IMR-90 (cell line): ENCODE results near the gene RSPH3. TPM values are rescaled to one million over a fixed set of nuclear protein-coding genes. Genes with fewer than 3 reads are reported as not detected.

ENCODE experiments used
- ATAC-seq: fragments of 200-7000 bp; cut with Tn5 transposase; 2 replicates; pipeline ENCODE4 v1.9.1; 2020; ENCODE audit warnings: low read depth, mild to moderate bottlenecking, moderate library complexity
- BruUV-seq: library from RNA; stranded (reverse); fragments of 400-500 nt; replicated peaks from 2 replicates; lab custom pipeline; 2021; lab: Mats Ljungman, UMichigan
- CTCF ChIA-PET: fragments of 300-600 bp; formaldehyde crosslinking; extraction: SDS; loops from one replicate; lab custom pipeline; 2021; ENCODE audit warnings: antibody characterized with exemption; lab: Yijun Ruan, JAX
- POLR2A ChIA-PET: fragments of 300-600 bp; sonication (Branson Sonifier 250); formaldehyde crosslinking; loops from one replicate; lab custom pipeline; 2022; ENCODE audit warnings: antibody characterized with exemption; ENCODE audit not compliant: unreplicated experiment; lab: Charles Lee
- DNase-seq: peaks from one replicate; pipeline ENCODE4 v3.0.0; 2013
- H2AFZ ChIP-seq: replicated peaks from 2 replicates; pipeline ENCODE3; 2013; ENCODE audit warnings: low read length, mild to moderate bottlenecking; ENCODE audit not compliant: poor library complexity
- H2AK5ac ChIP-seq: 2 replicates; pipeline ENCODE4 v1.6.1; 2013; ENCODE audit warnings: low read depth, low read length, inconsistent platforms
- H2AK9ac ChIP-seq: replicated peaks from 2 replicates; pipeline ENCODE3; 2013; ENCODE audit warnings: mild to moderate bottlenecking, low read depth, low read length, moderate library complexity; ENCODE audit not compliant: poor library complexity
- H2BK120ac ChIP-seq: 2 replicates; pipeline ENCODE4 v1.6.1; 2013; ENCODE audit warnings: low read depth, low read length, inconsistent platforms
- H2BK15ac ChIP-seq: 3 replicates; pipeline ENCODE4 v1.6.1; 2013; ENCODE audit warnings: low read depth, low read length, inconsistent platforms
- H2BK20ac ChIP-seq: 2 replicates; pipeline ENCODE4 v1.6.1; 2013; ENCODE audit warnings: low read depth, mild to moderate bottlenecking, inconsistent platforms, low read length, moderate library complexity
- H2BK5ac ChIP-seq: 2 replicates; pipeline ENCODE4 v1.6.1; 2013; ENCODE audit warnings: mild to moderate bottlenecking, low read depth, low read length, inconsistent platforms; ENCODE audit not compliant: poor library complexity, severe bottlenecking
- H3K14ac ChIP-seq: replicated peaks from 2 replicates; pipeline ENCODE4 v1.6.1; 2013; ENCODE audit warnings: low read depth, low read length, inconsistent platforms
- H3K18ac ChIP-seq: 2 replicates; pipeline ENCODE4 v1.6.1; 2013; ENCODE audit warnings: low read depth, low read length, control low read depth
- H3K23ac ChIP-seq: 2 replicates; pipeline ENCODE4 v1.6.1; 2013; ENCODE audit warnings: low read depth, low read length, inconsistent platforms
- H3K27ac ChIP-seq: 2 replicates; pipeline ENCODE4 v1.5.1; 2013; ENCODE audit warnings: mild to moderate bottlenecking, control low read depth, low read length; ENCODE audit not compliant: insufficient read depth
- H3K27me3 ChIP-seq: 2 replicates; pipeline ENCODE4 v1.6.1; 2013; ENCODE audit warnings: low read length; ENCODE audit not compliant: control insufficient read depth, insufficient read depth
- H3K36me3 ChIP-seq: 2 replicates; pipeline ENCODE4 v1.6.1; 2013; ENCODE audit warnings: low read length, mixed read lengths; ENCODE audit not compliant: control insufficient read depth, insufficient read depth
- H3K4ac ChIP-seq: 2 replicates; pipeline ENCODE4 v1.6.1; 2013; ENCODE audit warnings: low read depth, low read length, inconsistent platforms
- H3K4me1 ChIP-seq: 2 replicates; pipeline ENCODE4 v1.6.1; 2013; ENCODE audit warnings: low read length, mixed read lengths; ENCODE audit not compliant: control insufficient read depth, insufficient read depth
- H3K4me2 ChIP-seq: 2 replicates; pipeline ENCODE4 v1.6.1; 2013; ENCODE audit warnings: low read depth, mild to moderate bottlenecking, control low read depth, low read length, moderate library complexity
- H3K4me3 ChIP-seq: 2 replicates; pipeline ENCODE4 v1.5.1; 2013; ENCODE audit warnings: low read depth, mild to moderate bottlenecking, control low read depth, low read length, moderate library complexity; ENCODE audit not compliant: insufficient read depth
- H3K56ac ChIP-seq: 2 replicates; pipeline ENCODE4 v1.6.1; 2013; ENCODE audit warnings: low read length, inconsistent platforms; ENCODE audit not compliant: insufficient read depth; ENCODE audit errors: extremely low read depth
- H3K79me1 ChIP-seq, 2 experiments: 2 replicates each; pipeline ENCODE4 v1.6.1; 2013; ENCODE audit warnings: low read length in 2 of 2, inconsistent platforms in 1 of 2, low read depth in 1 of 2
- H3K9ac ChIP-seq: 2 replicates; pipeline ENCODE4 v1.6.1; 2013; ENCODE audit warnings: low read depth, low read length, control low read depth
- H3K9me1 ChIP-seq: 2 replicates; pipeline ENCODE4 v1.6.1; 2013; ENCODE audit warnings: low read length, inconsistent platforms; ENCODE audit not compliant: insufficient read depth
- H3K9me3 ChIP-seq: 2 replicates; pipeline ENCODE4 v1.6.1; 2013; ENCODE audit warnings: low read length; ENCODE audit not compliant: control insufficient read depth, insufficient read depth
- H4K20me1 ChIP-seq: 2 replicates; pipeline ENCODE4 v1.6.1; 2013; ENCODE audit warnings: low read length, inconsistent platforms; ENCODE audit not compliant: insufficient read depth
- H4K5ac ChIP-seq: 2 replicates; pipeline ENCODE4 v1.6.1; 2013; ENCODE audit warnings: mild to moderate bottlenecking, low read depth, low read length, control low read depth
- H4K8ac ChIP-seq, 2 experiments: 2 replicates each; pipeline ENCODE4 v1.6.1; 2013; ENCODE audit warnings: low read depth in 2 of 2, low read length in 2 of 2, control low read depth in 1 of 2, inconsistent platforms in 1 of 2
- H4K91ac ChIP-seq: 2 replicates; pipeline ENCODE4 v1.6.1; 2013; ENCODE audit warnings: low read depth, low read length, inconsistent platforms; ENCODE audit not compliant: insufficient read depth
- BHLHE40 ChIP-seq: fragments of 150-350 bp; IDR thresholded peaks from 2 replicates; pipeline ENCODE4 v1.6.1; 2016; ENCODE audit warnings: mild to moderate bottlenecking, low read depth, low read length
- CEBPB ChIP-seq: IDR thresholded peaks from 2 replicates; pipeline ENCODE4 v1.6.1; 2012; ENCODE audit warnings: low read depth, low read length, improper control_type of control experiment
- CHD1 ChIP-seq: IDR thresholded peaks from 2 replicates; pipeline ENCODE4 v1.6.1; 2012; ENCODE audit warnings: low read depth, low read length, improper control_type of control experiment
- FOS ChIP-seq: fragments of 150-350 bp; IDR thresholded peaks from 2 replicates; pipeline ENCODE4 v1.6.1; 2016; ENCODE audit warnings: low read depth, low read length
- MAFK ChIP-seq: IDR thresholded peaks from 2 replicates; pipeline ENCODE4 v1.6.1; 2012; ENCODE audit warnings: low read depth, low read length, improper control_type of control experiment
- MAZ ChIP-seq: IDR thresholded peaks from 2 replicates; pipeline ENCODE4 v1.6.1; 2012; ENCODE audit warnings: low read depth, mild to moderate bottlenecking, low read length, improper control_type of control experiment, moderate library complexity, borderline replicate concordance
- MXI1 ChIP-seq: IDR thresholded peaks from 2 replicates; pipeline ENCODE4 v1.6.1; 2012; ENCODE audit warnings: low read depth, mild to moderate bottlenecking, low read length, moderate library complexity, borderline replicate concordance
- NFE2L2 ChIP-seq: fragments of 150-350 bp; IDR thresholded peaks from 2 replicates; pipeline ENCODE4 v1.6.1; 2016; ENCODE audit warnings: low read depth, mild to moderate bottlenecking, low read length
- POLR2A ChIP-seq: IDR thresholded peaks from 2 replicates; pipeline ENCODE4 v1.6.1; 2012; ENCODE audit warnings: mild to moderate bottlenecking, low read depth, low read length
- RAD21 ChIP-seq: IDR thresholded peaks from 2 replicates; pipeline ENCODE4 v1.6.1; 2012; ENCODE audit warnings: low read length, improper control_type of control experiment
- RCOR1 ChIP-seq: IDR thresholded peaks from 2 replicates; pipeline ENCODE4 v1.6.1; 2012; ENCODE audit warnings: mild to moderate bottlenecking, low read length, improper control_type of control experiment; ENCODE audit not compliant: insufficient replicate concordance
- RFX5 ChIP-seq: IDR thresholded peaks from 2 replicates; pipeline ENCODE4 v1.8.0; 2012; ENCODE audit warnings: low read depth, mild to moderate bottlenecking, low read length, moderate library complexity
- SMC3 ChIP-seq: fragments of 150-350 bp; IDR thresholded peaks from 2 replicates; pipeline ENCODE4 v1.6.1; 2016; ENCODE audit warnings: low read depth, mild to moderate bottlenecking, antibody characterized with exemption, low read length, moderate library complexity
- WGBS, 2 experiments: methylation state at CpG; one replicate each; pipeline versions ENCODE4 v1.1.5 to v1.1.7; 2013; ENCODE audit warnings: missing lambda C conversion rate in 2 of 2; ENCODE audit not compliant: insufficient read length in 1 of 2; ENCODE audit errors: extremely low coverage in 2 of 2; 5-methylcytosine and 5-hydroxymethylcytosine counted together
- dilution Hi-C: fragments of 300-500 bp; cut with HindIII; formaldehyde crosslinking; loops from one replicate; pipeline ENCODE4 v1.14.3; 2018; ENCODE audit warnings: low sequenced_read_pairs; ENCODE audit not compliant: unreplicated experiment
- in situ Hi-C: fragments of 300-500 bp; cut with MboI; formaldehyde crosslinking; loops from 3 replicates; pipeline ENCODE4 v1.14.3; 2019; ENCODE audit warnings: low sequenced_read_pairs, inconsistent platforms, mixed read lengths
- intact Hi-C: fragments of 100-400 bp; cut with micrococcal nuclease; formaldehyde crosslinking; loops from 2 replicates; pipeline ENCODE4 v1.10.0; 2022
- polyA plus RNA-seq, 3 experiments: library from polyadenylated mRNA; depleted of rRNA; stranded (reverse); fragments of >200 nt; gene quantifications; 2 replicates each; pipeline ENCODE4 v1.2.3, GENCODE V29; 2012; ENCODE audit warnings: low replicate concordance in 1 of 3
- total RNA-seq: library from RNA; depleted of rRNA; stranded (reverse); fragments of >200 nt; gene quantifications from 2 replicates; pipeline ENCODE4 v1.2.3, GENCODE V29; 2012
- TF ChIP-seq, protein P1 (sequence below): conservative IDR thresholded peaks from 2 replicates; pipeline ENCODE4 v1.5.1; 2012; ENCODE audit warnings: mild to moderate bottlenecking, low read depth, low read length, improper control_type of control experiment
- TF ChIP-seq, protein P2 (sequence below): fragments of 150-350 bp; IDR thresholded peaks from 2 replicates; pipeline ENCODE4 v1.6.1; 2016; ENCODE audit warnings: low read depth, mild to moderate bottlenecking, low read length, moderate library complexity, borderline replicate concordance
- TF ChIP-seq, protein P3 (sequence below): fragments of 150-350 bp; IDR thresholded peaks from 2 replicates; pipeline ENCODE4 v1.6.1; 2017; ENCODE audit warnings: mild to moderate bottlenecking, antibody characterized with exemption, low read length, low read depth

The RSPH3 gene
- total and polyA plus RNA-seq, 2 of the 4 experiments (the other 2 are of a cell fraction), result 1.7 to 3.0 TPM

DNA sequence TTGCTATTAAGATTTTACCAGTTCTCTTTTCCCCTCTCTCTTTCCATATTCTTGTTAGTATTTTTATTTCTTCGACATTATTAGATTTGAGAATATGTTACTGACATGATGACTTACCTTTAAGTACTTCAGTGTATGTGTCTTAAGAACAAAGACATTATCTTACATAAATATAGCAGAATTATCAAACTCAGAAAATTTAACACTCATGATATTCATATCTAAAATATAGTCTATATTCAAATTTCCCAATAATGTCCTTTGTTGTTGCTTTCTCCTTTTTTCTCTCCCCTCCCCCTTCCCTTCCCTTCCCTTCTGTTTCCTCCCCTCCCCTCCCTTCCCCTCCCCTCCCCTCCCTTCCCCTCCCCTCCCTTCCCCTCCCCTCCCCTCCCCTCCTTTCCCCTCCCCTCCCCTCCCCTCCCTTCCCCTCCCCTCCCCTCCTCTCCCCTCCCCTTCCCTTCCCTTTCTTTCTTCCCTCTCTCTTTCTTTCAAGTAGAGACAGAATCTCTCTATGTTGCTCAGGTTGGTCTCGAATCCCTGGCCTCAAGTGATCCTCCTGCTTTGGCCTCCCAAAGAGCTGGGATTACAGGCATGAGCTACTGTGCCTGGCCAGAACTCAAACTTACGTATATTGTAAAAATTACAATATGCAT, 56.5 kb downstream of the RSPH3 start:
- Histone ChIP-seq H4K91ac (no peak overlapping the region), H3K56ac (no peak overlapping the region), H3K9ac (no peak overlapping the region), H3K4me1 (no peaks in the 10 kb centered on the region), H2AK5ac (no peak overlapping the region), H3K27ac (no peak overlapping the region), H2AFZ (no peak overlapping the region), H4K5ac (no peak overlapping the region), H3K4me3 (no peak overlapping the region), H3K36me3 (no peaks in the 10 kb centered on the region), H3K79me1 (no peaks in the 10 kb centered on the region), H3K9me1 (no peaks in the 10 kb centered on the region), H2BK120ac (no peak overlapping the region), H3K18ac (no peak overlapping the region), H3K27me3 (no peaks in the 10 kb centered on the region; the same call in 1 of the 2 replicates), H2BK15ac (no peak overlapping the region), H3K23ac (no peak overlapping the region), H3K9me3 (no peaks in the 10 kb centered on the region), H3K14ac (no peak overlapping the region), H2BK5ac (no peak overlapping the region), H4K8ac (no peak overlapping the region), H3K4me2 (no peak overlapping the region), H2AK9ac (no peak overlapping the region), H2BK20ac (no peak overlapping the region), H4K20me1 (no peaks in the 10 kb centered on the region), H3K4ac (no peak overlapping the region)
- no TSS peak for BruUV-seq
- no CpG with 5 or more reads among the region's 3 CpGs for WGBS, 2 experiments
- DNase-seq, result no peak
- POLR2A ChIA-PET, result no interaction called here
- intact Hi-C loops, result no loop called here
- dilution Hi-C loops, result no loop called here
- CTCF ChIA-PET, result interaction anchor here (1.1 kb wide), 1 partner anchor 11 kb away, joined by 3 read pairs; no protein-coding TSS in a partner anchor
- no peak for ATAC-seq
- in situ Hi-C loops, result no loop called here
- no peak for TF ChIP-seq POLR2A
- no peak for TF ChIP-seq BHLHE40
- no peak for TF ChIP-seq MAZ
- no peak for TF ChIP-seq SMC3
- TF ChIP-seq, protein P1, sequence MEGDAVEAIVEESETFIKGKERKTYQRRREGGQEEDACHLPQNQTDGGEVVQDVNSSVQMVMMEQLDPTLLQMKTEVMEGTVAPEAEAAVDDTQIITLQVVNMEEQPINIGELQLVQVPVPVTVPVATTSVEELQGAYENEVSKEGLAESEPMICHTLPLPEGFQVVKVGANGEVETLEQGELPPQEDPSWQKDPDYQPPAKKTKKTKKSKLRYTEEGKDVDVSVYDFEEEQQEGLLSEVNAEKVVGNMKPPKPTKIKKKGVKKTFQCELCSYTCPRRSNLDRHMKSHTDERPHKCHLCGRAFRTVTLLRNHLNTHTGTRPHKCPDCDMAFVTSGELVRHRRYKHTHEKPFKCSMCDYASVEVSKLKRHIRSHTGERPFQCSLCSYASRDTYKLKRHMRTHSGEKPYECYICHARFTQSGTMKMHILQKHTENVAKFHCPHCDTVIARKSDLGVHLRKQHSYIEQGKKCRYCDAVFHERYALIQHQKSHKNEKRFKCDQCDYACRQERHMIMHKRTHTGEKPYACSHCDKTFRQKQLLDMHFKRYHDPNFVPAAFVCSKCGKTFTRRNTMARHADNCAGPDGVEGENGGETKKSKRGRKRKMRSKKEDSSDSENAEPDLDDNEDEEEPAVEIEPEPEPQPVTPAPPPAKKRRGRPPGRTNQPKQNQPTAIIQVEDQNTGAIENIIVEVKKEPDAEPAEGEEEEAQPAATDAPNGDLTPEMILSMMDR, result no peak
- TF ChIP-seq MXI1, result no peak
- no peak for TF ChIP-seq CHD1
- no peak for TF ChIP-seq RFX5
- TF ChIP-seq, protein P2, sequence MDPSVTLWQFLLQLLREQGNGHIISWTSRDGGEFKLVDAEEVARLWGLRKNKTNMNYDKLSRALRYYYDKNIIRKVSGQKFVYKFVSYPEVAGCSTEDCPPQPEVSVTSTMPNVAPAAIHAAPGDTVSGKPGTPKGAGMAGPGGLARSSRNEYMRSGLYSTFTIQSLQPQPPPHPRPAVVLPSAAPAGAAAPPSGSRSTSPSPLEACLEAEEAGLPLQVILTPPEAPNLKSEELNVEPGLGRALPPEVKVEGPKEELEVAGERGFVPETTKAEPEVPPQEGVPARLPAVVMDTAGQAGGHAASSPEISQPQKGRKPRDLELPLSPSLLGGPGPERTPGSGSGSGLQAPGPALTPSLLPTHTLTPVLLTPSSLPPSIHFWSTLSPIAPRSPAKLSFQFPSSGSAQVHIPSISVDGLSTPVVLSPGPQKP, result no peak
- no peak for TF ChIP-seq FOS
- TF ChIP-seq RAD21, result no peak
- no peak for TF ChIP-seq CEBPB
- no peak for TF ChIP-seq RCOR1
- TF ChIP-seq MAFK, result no peak
- no peak for TF ChIP-seq NFE2L2
- TF ChIP-seq, protein P3, sequence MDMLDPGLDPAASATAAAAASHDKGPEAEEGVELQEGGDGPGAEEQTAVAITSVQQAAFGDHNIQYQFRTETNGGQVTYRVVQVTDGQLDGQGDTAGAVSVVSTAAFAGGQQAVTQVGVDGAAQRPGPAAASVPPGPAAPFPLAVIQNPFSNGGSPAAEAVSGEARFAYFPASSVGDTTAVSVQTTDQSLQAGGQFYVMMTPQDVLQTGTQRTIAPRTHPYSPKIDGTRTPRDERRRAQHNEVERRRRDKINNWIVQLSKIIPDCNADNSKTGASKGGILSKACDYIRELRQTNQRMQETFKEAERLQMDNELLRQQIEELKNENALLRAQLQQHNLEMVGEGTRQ, result no peak
